Colonic mucosa (tissue), 4 donors: ENCODE data around the gene GLDN. TPM values are rescaled to one million over a fixed set of nuclear protein-coding genes. Genes with fewer than 3 reads are reported as not detected.

Experiments
- DNase-seq: peaks from one replicate; pipeline ENCODE4 v3.0.0-alpha.2; 2020
- H3K27ac ChIP-seq: fragments of 200-600 bp; one replicate; pipeline ENCODE4 v1.8.0; 2021
- H3K27me3 ChIP-seq: fragments of 200-600 bp; one replicate; pipeline ENCODE4 v1.8.0; 2021
- H3K36me3 ChIP-seq: fragments of 200-600 bp; one replicate; pipeline ENCODE4 v1.8.0; 2021
- H3K4me1 ChIP-seq: fragments of 200-600 bp; one replicate; pipeline ENCODE4 v1.8.0; 2021; ENCODE audit warnings: mild to moderate bottlenecking
- H3K4me3 ChIP-seq: fragments of 200-600 bp; one replicate; pipeline ENCODE4 v1.8.0; 2021
- H3K9ac ChIP-seq, 2 donors: one replicate each; pipeline ENCODE4 v1.7.0; 2013; ENCODE audit warnings: control low read depth in 2 of 2, low read depth in 2 of 2, low read length in 2 of 2
- H3K9me3 ChIP-seq: fragments of 200-600 bp; one replicate; pipeline ENCODE4 v1.8.0; 2021
- intact Hi-C: fragments of 100-400 bp; cut with DNase I; formaldehyde crosslinking; loops from one replicate; pipeline ENCODE4 v1.14.1; 2022
- total RNA-seq, 2 donors: library from RNA; stranded (reverse); fragmentation: NEBNext Ultra II Directional in 1 of 2; extraction: Animal tissue kit (Norgen Biotek cat#: 25700) in 1 of 2; gene quantifications; one replicate each; pipeline ENCODE4 v1.2.1, GENCODE V29; 2021
- TF ChIP-seq, protein P1 (sequence below): fragments of 200-600 bp; IDR thresholded peaks from one replicate; pipeline ENCODE4 v1.8.0; 2022; ENCODE audit warnings: antibody characterized with exemption, mild to moderate bottlenecking
- donor health status: healthy.
- donor health status: DM: no; HTN: no; CAD: no.
- donor health status: DM: no; HTN: no; CAD: no.

GLDN gene
- 1 to 10 TPM; 3.7 to 8.6 TPM for total RNA-seq

DNA sequence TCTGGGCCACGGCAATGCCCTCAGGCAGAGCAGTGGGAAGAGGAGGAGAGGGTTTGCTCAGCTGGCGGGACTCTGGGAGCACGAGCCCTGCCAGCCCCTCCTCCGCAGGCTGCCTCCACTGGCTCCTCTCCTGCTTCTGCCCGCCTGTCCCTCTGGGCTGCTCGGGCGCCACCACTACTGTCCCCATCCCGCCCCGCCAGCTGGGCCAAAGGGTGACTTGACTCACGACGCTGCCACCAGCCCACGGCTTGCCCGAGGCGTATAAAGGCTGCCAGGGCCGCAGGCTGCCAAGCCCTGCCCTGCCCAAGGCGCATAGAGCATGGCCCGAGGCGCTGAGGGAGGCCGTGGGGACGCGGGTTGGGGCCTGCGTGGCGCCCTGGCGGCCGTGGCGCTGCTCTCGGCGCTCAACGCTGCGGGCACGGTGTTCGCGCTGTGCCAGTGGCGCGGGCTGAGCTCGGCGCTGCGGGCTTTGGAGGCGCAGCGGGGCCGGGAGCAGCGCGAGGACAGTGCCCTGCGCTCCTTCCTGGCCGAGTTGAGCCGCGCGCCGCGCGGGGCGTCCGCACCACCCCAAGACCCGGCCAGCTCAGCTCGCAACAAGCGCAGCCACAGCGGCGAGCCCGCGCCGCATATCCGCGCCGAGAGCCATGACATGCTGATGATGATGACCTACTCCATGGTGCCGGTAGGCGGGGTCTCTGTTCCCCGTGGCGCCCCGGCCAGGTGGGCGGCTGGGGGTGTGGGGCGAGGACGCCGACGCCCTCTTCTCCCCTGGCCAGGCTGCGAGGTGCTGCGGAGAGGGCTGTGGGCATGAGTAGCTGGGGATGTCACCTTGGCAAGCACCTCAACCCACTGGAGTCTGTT lies at the start of gene GLDN:
GLDN (plus strand) TSS at position 290 of the 861 bp plus-strand sequence; CDS start at position 320, 30 bp downstream.
- TF ChIP-seq, protein P1, sequence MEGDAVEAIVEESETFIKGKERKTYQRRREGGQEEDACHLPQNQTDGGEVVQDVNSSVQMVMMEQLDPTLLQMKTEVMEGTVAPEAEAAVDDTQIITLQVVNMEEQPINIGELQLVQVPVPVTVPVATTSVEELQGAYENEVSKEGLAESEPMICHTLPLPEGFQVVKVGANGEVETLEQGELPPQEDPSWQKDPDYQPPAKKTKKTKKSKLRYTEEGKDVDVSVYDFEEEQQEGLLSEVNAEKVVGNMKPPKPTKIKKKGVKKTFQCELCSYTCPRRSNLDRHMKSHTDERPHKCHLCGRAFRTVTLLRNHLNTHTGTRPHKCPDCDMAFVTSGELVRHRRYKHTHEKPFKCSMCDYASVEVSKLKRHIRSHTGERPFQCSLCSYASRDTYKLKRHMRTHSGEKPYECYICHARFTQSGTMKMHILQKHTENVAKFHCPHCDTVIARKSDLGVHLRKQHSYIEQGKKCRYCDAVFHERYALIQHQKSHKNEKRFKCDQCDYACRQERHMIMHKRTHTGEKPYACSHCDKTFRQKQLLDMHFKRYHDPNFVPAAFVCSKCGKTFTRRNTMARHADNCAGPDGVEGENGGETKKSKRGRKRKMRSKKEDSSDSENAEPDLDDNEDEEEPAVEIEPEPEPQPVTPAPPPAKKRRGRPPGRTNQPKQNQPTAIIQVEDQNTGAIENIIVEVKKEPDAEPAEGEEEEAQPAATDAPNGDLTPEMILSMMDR: no peak
- H3K9ac ChIP-seq: no peak within 1 kb of the TSS
- no peak within 1 kb of the TSS for H3K27ac ChIP-seq
- intact Hi-C loops: no loop called here
- peak within 1 kb of the TSS; percentile 42 for H3K4me3 ChIP-seq
- DNase-seq: peak; percentile 36
- peaks cover 8% of the 10 kb centered on the region for H3K27me3 ChIP-seq
- no peaks in the 10 kb centered on the region for H3K9me3 ChIP-seq
- H3K4me1 ChIP-seq: peaks cover 4% of the 10 kb centered on the region
- H3K36me3 ChIP-seq: no peaks in the 10 kb centered on the region

DNA sequence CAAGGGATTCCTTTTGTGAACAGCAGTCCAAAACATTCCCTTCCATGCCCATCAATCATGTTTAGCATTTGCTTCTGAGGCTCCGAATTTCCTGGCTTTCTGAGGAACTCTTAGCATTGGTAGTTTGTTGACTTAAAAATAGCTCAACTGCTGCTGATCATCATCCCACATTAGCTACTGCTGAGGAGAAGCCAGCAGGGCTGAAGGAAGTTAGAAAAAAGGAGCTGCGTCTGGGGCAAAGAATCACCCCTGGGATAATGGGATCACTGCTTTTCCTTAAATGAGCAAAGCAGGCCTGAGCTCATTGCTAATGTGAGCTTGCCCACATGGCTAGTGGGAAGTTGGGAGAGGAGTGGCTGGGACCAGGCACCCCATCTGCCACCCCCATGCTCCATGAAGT lies 42.8 kb upstream of the GLDN start:
- Histone ChIP-seq H3K27ac (no peak overlapping the region), H3K9me3 (no peaks in the 10 kb centered on the region), H3K36me3 (no peaks in the 10 kb centered on the region), H3K27me3 (no peaks in the 10 kb centered on the region), H3K4me3 (no peak overlapping the region), H3K4me1 (no peaks in the 10 kb centered on the region), H3K9ac (no peak overlapping the region)
- TF ChIP-seq, protein P1: no peak
- intact Hi-C loops: no loop called here
- DNase-seq: no peak

DNA sequence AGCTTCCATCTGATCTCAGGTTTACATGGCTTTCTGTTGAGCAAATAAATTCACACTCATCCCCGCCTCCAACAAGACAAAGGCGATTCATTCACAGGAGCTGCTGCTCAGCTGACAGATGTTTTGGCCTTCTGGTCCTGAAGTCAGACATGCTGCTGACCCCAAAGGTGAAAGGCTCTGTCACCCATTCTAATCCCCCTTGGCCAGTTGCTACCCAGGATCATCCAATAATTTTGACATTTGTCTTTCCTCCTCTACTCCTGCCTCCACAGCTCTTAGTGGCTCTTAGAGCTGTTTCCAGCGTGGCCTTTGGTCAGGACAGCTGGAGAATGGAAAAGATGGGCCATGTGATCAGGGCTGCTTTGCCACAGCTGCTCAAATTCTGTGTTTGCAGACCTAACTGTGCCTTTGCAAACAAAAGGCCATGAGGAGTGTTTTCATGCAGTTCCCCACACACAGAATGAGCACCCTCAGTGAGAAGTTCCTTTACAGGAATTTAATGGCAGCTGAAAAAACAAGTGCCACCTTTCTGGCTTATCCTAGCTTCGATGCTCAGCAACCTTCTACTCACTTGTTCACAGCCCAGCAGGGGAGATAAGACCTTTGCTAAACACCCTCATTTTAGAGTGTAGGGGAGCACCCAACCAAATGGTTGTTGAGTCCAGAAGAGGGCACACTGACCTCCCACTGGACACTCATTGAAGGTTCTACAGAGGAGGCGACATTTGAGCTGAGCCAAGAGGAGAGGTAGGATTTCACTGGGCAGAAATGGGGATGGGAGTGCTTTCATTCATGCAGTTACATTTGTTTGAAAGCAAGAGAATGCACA lies 42.1 kb upstream of the GLDN start:
- TF ChIP-seq, protein P1: no peak
- H3K4me1 ChIP-seq: no peaks in the 10 kb centered on the region
- no peak overlapping the region for H3K9ac ChIP-seq
- no peaks in the 10 kb centered on the region for H3K36me3 ChIP-seq
- H3K27me3 ChIP-seq: no peaks in the 10 kb centered on the region
- intact Hi-C loops: no loop called here
- H3K4me3 ChIP-seq: no peak overlapping the region
- H3K9me3 ChIP-seq: no peaks in the 10 kb centered on the region
- H3K27ac ChIP-seq: no peak overlapping the region
- DNase-seq: no peak

DNA sequence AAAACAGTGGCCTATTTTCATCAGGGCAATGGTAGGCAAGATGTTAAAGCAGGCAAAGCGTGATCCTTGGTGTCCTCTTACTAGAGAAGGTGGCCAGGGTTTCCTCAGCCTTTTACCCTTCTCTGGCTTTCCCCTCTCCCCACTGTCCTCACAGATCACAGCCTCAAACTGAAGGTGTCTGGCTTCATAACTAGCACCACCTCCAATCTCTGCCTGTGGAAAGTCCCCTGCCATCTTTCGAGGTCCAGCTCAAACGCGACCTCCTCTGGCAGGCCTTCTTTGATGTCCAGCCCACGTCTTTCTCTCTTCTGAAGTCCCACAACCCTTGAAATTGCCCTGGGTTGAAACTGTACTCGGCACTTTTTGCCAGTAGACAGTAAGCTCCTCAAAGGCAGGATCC lies 39.0 kb upstream of the GLDN start:
- H3K27ac ChIP-seq: no peak overlapping the region
- TF ChIP-seq, protein P1: no peak
- H3K4me1 ChIP-seq: no peaks in the 10 kb centered on the region
- H3K36me3 ChIP-seq: no peaks in the 10 kb centered on the region
- intact Hi-C loops: no loop called here
- no peak overlapping the region for H3K4me3 ChIP-seq
- H3K9me3 ChIP-seq: no peaks in the 10 kb centered on the region
- no peak overlapping the region for H3K9ac ChIP-seq
- no peaks in the 10 kb centered on the region for H3K27me3 ChIP-seq
- no peak for DNase-seq

DNA sequence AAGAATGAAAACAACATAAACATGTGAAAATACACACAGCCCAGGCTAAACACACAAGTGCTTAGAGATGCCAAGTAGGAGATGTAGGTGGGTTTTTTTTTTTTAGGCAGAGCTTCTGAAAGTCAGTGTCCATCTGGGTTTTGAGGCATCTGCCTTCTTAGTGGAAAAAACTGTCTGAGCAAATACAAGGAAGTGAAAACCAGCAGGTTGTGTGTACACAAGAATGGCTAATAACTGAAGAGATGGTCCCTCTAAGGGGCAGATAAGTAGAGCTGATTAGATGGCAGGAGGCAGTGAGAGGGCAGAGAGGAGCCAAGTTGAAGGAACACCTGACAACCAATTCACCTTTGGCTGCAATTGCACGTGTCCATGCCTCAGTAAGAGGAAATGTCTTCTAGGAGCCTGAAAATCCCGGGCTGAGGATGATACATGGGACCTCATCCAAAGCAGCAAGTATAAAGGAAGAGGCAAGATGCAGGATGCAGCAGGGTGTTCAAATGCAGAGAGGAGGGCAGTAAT lies 37.9 kb upstream of the GLDN start:
- no peak overlapping the region for H3K27ac ChIP-seq
- no peak for DNase-seq
- H3K4me1 ChIP-seq: no peaks in the 10 kb centered on the region
- no peak overlapping the region for H3K9ac ChIP-seq
- intact Hi-C loops: no loop called here
- TF ChIP-seq, protein P1: no peak
- H3K4me3 ChIP-seq: no peak overlapping the region
- H3K36me3 ChIP-seq: no peaks in the 10 kb centered on the region
- no peaks in the 10 kb centered on the region for H3K27me3 ChIP-seq
- H3K9me3 ChIP-seq: no peaks in the 10 kb centered on the region
